ENCODE results near the gene CXorf49B. TPM values are rescaled to one million over a fixed set of nuclear protein-coding genes. Genes with fewer than 3 reads are reported as not detected.
A peak's percentile ranks its signal among the peaks of the same experiment; 100 is the strongest.

The CXorf49B gene
- total RNA-seq, 2 donors from 2014 or later, result not detected

DNA sequence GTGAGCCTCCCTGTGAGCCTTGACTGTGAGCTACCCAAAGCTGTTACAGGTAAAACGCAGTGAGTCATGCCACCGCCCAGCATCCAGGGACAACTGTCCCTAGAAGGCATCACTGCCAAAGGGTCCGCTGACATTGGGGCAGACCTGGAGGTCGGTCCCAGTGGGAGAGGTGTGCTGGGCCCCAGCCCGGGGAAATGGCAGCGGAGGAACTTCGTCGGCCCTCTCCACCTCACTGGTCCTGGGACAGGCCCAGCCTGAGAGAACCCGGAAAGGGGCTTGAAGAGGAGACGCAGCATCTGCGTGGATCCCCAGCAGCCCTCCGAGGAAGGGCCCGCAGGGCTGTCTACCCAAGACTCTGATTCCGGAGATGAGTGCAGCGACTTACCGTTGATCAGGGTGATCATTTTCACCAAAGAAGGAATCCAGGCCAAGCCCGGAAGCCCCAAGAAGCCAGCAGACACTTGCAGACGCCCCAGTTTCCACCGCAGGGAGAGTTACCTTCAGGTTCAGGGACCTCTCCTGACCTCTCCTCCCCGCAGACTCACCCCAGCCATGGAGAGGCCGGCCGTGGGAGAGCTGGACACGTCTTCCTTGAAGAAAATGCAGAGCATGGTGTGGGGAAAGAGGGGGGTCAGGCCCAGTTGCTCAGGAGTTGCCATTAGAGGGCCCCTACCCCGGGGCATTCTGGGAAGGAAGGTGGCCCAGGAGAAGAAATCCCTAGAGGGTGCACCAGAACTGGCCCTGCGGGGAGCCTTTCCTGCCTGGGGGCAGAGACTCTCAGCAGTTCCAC, 51.2 kb downstream of the CXorf49B start:
- DNase-seq (ENCODE audit: low spot score), result peak; percentile 64
- intact Hi-C loops (cut with DNase I), result no loop called here

DNA sequence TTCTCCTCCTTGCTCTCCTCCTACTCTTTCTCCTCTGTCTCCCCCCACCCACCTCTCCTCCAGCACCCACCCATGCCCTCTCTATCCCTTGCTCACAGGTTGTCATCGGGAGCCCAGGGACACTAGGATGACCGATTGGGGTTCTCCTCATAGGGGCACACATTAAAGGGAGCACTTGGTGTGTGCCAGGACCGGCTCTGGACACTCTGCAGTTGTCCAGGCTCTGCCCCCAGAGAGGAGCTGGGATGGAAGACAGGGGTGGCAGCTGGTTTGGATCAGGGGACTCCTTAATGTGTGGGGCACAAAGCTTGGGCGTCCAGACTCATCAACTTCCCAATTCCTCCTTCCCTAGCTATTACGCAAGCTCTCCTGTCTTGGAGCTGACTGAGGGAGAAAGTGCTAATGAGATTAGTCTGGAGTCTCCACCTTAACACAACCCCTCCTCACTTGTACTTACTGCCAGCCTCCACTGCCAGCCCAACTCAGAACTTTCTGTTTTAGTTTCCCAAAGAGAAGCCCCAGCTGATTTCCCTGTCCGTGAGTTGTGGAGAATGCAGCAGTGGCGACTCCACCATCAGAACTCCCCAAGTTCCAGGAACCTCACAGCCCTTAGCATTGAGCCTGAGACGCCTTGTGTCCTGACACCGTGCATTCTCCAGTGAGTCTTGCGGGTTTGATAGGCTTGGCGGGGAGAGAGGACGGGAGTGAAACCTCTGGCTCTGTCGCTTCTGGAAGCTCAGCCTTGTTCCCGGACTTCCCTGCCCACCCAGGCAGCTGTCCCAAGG, 52.2 kb downstream of the CXorf49B start:
- peak; percentile 50 for DNase-seq (ENCODE audit: low spot score)
- intact Hi-C loops (cut with DNase I), result no loop called here

DNA sequence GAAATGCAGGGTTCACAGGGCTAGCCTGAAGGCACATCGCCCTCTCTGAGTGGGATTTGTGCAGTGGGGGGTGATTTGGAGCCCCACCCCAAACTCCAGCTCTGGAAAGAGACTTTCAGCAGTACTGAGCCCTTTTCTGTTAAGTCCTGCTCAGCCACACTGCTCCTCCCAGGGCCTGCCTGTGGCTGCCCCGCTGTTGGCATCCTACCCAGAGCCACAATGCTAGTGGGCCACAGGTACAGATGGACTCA, 52.7 kb downstream of the CXorf49B start:
- intact Hi-C loops (cut with DNase I), result no loop called here
- no peak for DNase-seq (ENCODE audit: low spot score)

Other genes starting within 250 kb of the CXorf49B start
- 100 to 1,000 TPM in 1 of 2 donors, 10 to 100 TPM in 1; 93.0 to 104 TPM for gene OGT, start 230.2 kb upstream of the CXorf49B start, total RNA-seq
- 1 to 10 TPM; 1.3 to 1.8 TPM for gene GCNA, start 184.9 kb upstream of the CXorf49B start, total RNA-seq
- gene CXCR3, start 144.8 kb upstream of the CXorf49B start, total RNA-seq, result under 1 TPM; 0.14 to 0.32 TPM
- gene CXorf49, start 45.1 kb upstream of the CXorf49B start, total RNA-seq, result not detected
- 10 to 100 TPM; 32.4 to 46.1 TPM for gene NHSL2, start 147.5 kb downstream of the CXorf49B start, total RNA-seq